Breast epithelium (tissue), 4 donors: ENCODE data around the gene SLC29A2. TPM values are rescaled to one million over a fixed set of nuclear protein-coding genes. Genes with fewer than 3 reads are reported as not detected.

ENCODE experiments used
- DNase-seq, 2 donors: peaks; one replicate each; pipeline ENCODE4 v3.0.0-alpha.2; 2019; ENCODE audit warnings: low spot score in 2 of 2
- H3K27ac ChIP-seq, 2 donors: fragments of 200-600 bp; sonication (generic) in 1 of 2; one replicate each; pipeline ENCODE4 v1.5.1; 2016 to 2019; ENCODE audit warnings: mild to moderate bottlenecking in 1 of 2
- H3K27me3 ChIP-seq, 2 donors: fragments of 200-600 bp; sonication (generic) in 1 of 2; one replicate each; pipeline versions ENCODE4 v1.5.1 to v1.6.0; 2017 to 2019; ENCODE audit warnings: control low read depth in 1 of 2, mild to moderate bottlenecking in 1 of 2
- H3K36me3 ChIP-seq: fragments of 200-600 bp; one replicate; pipeline ENCODE4 v1.5.1; 2019
- H3K4me1 ChIP-seq, 2 donors: fragments of 200-600 bp; sonication (generic); one replicate each; pipeline ENCODE4 v1.5.1; 2016 to 2019; ENCODE audit warnings: control low read depth in 1 of 2
- H3K4me3 ChIP-seq, 3 donors: fragments of 200-600 bp; sonication (generic); 1 replicate in 2 of 3; 2 replicates in 1 of 3; pipeline ENCODE4 v1.5.1; 2016 to 2019; ENCODE audit warnings: mild to moderate bottlenecking in 3 of 3, moderate library complexity in 2 of 3
- H3K9me3 ChIP-seq, 2 donors: fragments of 200-600 bp; sonication (generic) in 1 of 2; one replicate each; pipeline ENCODE4 v1.5.1; 2016 to 2019; ENCODE audit warnings: control low read depth in 1 of 2
- POLR2A ChIP-seq: fragments of 450-650 bp; IDR thresholded peaks from one replicate; pipeline ENCODE4 v1.6.1; 2016; ENCODE audit warnings: antibody characterized with exemption, mild to moderate bottlenecking, moderate library complexity
- POLR2AphosphoS5 ChIP-seq, 3 donors: sonication (generic); formaldehyde crosslinking; IDR thresholded peaks; one replicate each; pipeline ENCODE4 v1.6.1; 2017; ENCODE audit warnings: antibody characterized with exemption in 3 of 3
- intact Hi-C: fragments of 100-400 bp; cut with DNase I; formaldehyde crosslinking; loops from one replicate; pipeline ENCODE4 v1.15.1; 2023; ENCODE audit warnings: low total_unique reads
- total RNA-seq, 3 donors: library from RNA; depleted of rRNA; stranded (reverse); fragments of >200 nt; gene quantifications; one replicate each; pipeline ENCODE4 v1.1.0, GENCODE V29; 2016
- TF ChIP-seq, protein P1 (sequence below), 3 donors: fragments of 450-650 bp; IDR thresholded peaks; one replicate each; pipeline ENCODE4 v1.5.1; 2016 to 2017; ENCODE audit warnings: antibody characterized with exemption in 3 of 3, mild to moderate bottlenecking in 3 of 3, moderate library complexity in 3 of 3

Gene SLC29A2
- total RNA-seq, 3 donors from 2014 or later, result 4.9 to 7.5 (median 6.4) TPM

DNA sequence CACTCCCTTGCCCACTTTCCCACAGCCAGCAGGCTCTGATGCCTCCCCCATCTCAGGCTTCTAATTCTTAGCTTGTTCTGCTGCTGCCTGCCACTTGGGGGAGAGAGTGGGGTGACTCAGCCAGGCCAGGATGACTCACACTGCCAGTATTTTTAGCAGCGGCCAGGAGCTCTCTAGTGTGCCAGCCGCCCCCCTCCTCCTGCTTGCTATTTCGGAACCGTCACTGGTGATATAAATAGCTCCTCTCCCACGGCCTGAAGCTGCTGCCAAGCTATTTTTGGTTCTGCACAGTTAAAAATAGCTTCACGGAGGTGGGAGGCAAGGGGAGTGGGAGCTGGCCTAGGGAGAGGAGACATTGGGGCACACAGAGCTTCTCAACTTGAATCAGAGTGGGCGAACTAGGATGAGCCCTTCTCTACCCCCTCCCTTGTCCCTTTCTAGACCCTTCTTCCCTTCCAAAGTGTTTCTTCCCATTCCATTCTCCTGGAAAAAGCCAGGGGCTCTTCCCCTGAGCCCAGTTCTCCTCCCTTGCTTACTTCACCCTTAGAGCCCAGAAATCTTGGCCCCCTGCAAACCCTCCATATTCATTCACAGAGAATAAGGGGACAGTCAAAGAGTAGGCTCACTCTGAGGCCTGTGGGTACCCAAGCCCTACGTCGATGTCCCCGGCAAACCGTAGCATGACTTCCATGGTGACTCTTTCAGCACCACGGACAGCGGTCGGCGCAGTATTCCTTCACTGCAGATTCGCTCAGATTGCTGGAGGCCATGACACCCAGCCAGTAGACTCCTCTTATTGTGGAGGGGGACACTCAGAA lies 46.8 kb upstream of the SLC29A2 start:
- no peak overlapping the region for H3K4me3 ChIP-seq
- H3K4me1 ChIP-seq, result no peaks in the 10 kb centered on the region
- peaks cover 7 to 23% of the 10 kb centered on the region in 2 donors for H3K27me3 ChIP-seq
- TF ChIP-seq, protein P1, sequence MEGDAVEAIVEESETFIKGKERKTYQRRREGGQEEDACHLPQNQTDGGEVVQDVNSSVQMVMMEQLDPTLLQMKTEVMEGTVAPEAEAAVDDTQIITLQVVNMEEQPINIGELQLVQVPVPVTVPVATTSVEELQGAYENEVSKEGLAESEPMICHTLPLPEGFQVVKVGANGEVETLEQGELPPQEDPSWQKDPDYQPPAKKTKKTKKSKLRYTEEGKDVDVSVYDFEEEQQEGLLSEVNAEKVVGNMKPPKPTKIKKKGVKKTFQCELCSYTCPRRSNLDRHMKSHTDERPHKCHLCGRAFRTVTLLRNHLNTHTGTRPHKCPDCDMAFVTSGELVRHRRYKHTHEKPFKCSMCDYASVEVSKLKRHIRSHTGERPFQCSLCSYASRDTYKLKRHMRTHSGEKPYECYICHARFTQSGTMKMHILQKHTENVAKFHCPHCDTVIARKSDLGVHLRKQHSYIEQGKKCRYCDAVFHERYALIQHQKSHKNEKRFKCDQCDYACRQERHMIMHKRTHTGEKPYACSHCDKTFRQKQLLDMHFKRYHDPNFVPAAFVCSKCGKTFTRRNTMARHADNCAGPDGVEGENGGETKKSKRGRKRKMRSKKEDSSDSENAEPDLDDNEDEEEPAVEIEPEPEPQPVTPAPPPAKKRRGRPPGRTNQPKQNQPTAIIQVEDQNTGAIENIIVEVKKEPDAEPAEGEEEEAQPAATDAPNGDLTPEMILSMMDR (IDR thresholded peaks at IDR 0.05), result no peak
- TF ChIP-seq POLR2A, result no peak
- TF ChIP-seq POLR2AphosphoS5 (IDR thresholded peaks at IDR 0.05), result no peak
- no peak overlapping the region for H3K27ac ChIP-seq
- peak in 1 of 2 donors; percentile 60 for DNase-seq
- H3K9me3 ChIP-seq, result no peaks in the 10 kb centered on the region
- intact Hi-C loops, result no loop called here
- H3K36me3 ChIP-seq, result no peaks in the 10 kb centered on the region

- DNase-seq, result no peak
- H3K36me3 ChIP-seq, result no peaks in the 10 kb centered on the region
- TF ChIP-seq POLR2AphosphoS5 (IDR thresholded peaks at IDR 0.05), result no peak
- TF ChIP-seq, protein P1 (IDR thresholded peaks at IDR 0.05), result no peak
- no peak for TF ChIP-seq POLR2A
- no peak overlapping the region for H3K4me3 ChIP-seq
- H3K4me1 ChIP-seq, result no peaks in the 10 kb centered on the region
- no peak overlapping the region for H3K27ac ChIP-seq
- H3K27me3 ChIP-seq, result peaks cover 7 to 23% of the 10 kb centered on the region in 2 donors
- intact Hi-C loops, result no loop called here
- H3K9me3 ChIP-seq, result no peaks in the 10 kb centered on the region
Observed at GRCh38 chr11:66417000-66417399, 45.4 kb upstream of the SLC29A2 start.

DNA sequence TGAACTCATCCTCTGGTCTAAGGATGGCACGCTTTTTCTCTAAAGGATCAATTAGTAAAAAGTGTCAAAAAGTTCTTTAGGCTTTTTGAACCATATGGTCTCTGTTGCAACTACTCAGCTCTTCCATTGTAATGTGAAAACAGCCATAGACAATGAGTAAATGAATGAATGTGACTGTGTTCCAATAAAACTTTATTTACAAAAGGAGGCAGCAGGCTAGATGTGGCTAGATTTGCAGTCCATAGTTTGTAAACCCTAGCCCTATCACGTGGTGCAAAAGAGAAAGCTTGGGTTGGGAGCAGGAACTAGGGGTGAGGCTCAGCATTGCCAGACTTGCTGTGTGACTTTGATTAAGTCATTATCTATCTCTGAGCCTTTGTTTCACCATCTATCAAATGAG lies 43.9 kb upstream of the SLC29A2 start:
- Histone ChIP-seq H3K27ac (no peak overlapping the region), H3K27me3 (peaks cover 7 to 23% of the 10 kb centered on the region in 2 donors), H3K36me3 (no peaks in the 10 kb centered on the region), H3K4me1 (no peaks in the 10 kb centered on the region), H3K4me3 (no peak overlapping the region), H3K9me3 (no peaks in the 10 kb centered on the region)
- intact Hi-C loops, result no loop called here
- DNase-seq, result no peak
- no peak for TF ChIP-seq POLR2AphosphoS5 (IDR thresholded peaks at IDR 0.05)
- TF ChIP-seq, protein P1 (IDR thresholded peaks at IDR 0.05), result no peak
- TF ChIP-seq POLR2A, result no peak

DNA sequence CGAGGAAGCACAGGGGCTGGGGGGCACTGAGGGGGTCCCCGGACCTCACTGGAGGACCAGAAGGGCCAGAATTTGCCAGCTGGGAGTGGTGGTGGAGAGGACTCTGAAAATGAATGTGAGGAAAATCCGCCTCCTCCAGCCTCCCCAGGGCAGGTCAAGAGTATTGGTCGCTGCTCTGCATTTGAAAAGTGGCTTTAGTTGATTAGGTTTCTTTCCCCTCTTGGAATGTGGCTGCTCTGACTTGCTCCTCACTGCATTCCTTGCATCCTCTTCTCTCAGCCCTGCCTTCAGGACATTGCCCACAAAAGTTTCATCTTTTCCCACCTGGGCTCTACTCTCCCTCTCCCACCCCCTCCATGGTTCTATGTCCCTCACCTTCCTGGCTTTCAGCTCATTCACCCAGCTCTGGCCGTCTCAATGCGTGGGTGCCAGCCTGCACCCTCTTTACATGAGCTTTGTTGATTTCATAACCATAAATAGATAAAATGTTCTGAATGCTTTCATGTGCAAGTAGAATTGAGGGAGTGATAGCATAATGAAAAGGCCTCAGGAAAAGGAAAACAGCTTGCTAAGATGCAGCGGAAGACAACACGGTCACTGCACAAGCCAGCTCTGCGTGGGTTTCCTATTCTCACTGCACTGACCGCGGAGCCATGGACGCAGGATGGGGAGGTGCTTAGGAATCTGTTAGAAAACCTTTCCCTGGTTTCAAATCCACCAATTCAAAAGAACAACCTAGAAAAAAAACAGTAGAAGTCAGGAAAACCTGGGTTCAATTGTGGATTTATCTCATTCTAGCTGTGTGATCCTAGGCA lies 42.8 kb upstream of the SLC29A2 start:
- H3K4me1 ChIP-seq, result no peaks in the 10 kb centered on the region
- DNase-seq, result no peak
- no peak for TF ChIP-seq POLR2A
- TF ChIP-seq POLR2AphosphoS5 (IDR thresholded peaks at IDR 0.05), result no peak
- TF ChIP-seq, protein P1 (IDR thresholded peaks at IDR 0.05), result no peak
- H3K36me3 ChIP-seq, result no peaks in the 10 kb centered on the region
- H3K9me3 ChIP-seq, result no peaks in the 10 kb centered on the region
- H3K27ac ChIP-seq, result no peak overlapping the region
- intact Hi-C loops, result no loop called here
- peaks cover 3 to 23% of the 10 kb centered on the region in 2 donors for H3K27me3 ChIP-seq
- H3K4me3 ChIP-seq, result no peak overlapping the region

DNA sequence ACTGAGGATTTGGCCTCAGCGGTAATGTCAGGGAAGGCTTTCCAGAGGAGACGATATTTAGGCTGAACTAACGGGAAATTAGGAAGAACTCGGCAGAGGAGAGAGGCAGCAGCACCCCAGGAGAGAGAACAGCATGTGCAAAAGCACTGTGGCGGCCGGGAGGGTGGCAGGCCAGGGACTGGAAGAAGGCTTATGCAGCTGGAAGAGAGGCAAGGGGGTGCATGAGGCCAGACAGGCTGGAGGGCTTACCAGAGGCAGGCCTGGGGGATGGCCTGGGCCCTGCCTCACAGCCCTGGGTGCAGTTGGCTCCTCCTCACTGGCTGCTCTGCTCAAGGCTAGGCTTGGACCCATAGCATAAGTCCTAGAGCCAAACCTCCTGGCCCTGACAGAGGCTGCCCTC lies 41.6 kb upstream of the SLC29A2 start:
- no peak overlapping the region for H3K27ac ChIP-seq
- intact Hi-C loops, result no loop called here
- no peaks in the 10 kb centered on the region for H3K36me3 ChIP-seq
- no peaks in the 10 kb centered on the region for H3K4me1 ChIP-seq
- DNase-seq, result no peak
- H3K9me3 ChIP-seq, result no peaks in the 10 kb centered on the region
- H3K27me3 ChIP-seq, result peaks cover 0 to 21% of the 10 kb centered on the region in 2 donors
- TF ChIP-seq POLR2AphosphoS5 (IDR thresholded peaks at IDR 0.05), result no peak
- no peak for TF ChIP-seq POLR2A
- TF ChIP-seq, protein P1 (IDR thresholded peaks at IDR 0.05), result no peak
- no peak overlapping the region for H3K4me3 ChIP-seq
